Liver (tissue), 9 donors: ENCODE results near the gene TRAF7. TPM values are rescaled to one million over a fixed set of nuclear protein-coding genes. Genes with fewer than 3 reads are reported as not detected.

ENCODE experiments used
- DNase-seq: peaks from one replicate; pipeline ENCODE4 v3.0.0-alpha.2; 2017; ENCODE audit warnings: low spot score
- H3K27ac ChIP-seq, 2 donors: one replicate each; pipeline ENCODE4 v1.7.0; 2013; ENCODE audit warnings: inconsistent platforms in 2 of 2, low read length in 2 of 2, control low read depth in 1 of 2, low read depth in 1 of 2, mild to moderate bottlenecking in 1 of 2
- H3K27me3 ChIP-seq, 4 donors: one replicate each; pipeline versions ENCODE4 v1.6.1 to v1.7.0; 2013; ENCODE audit warnings: low read length in 3 of 4, inconsistent platforms in 1 of 4, mild to moderate bottlenecking in 1 of 4, moderate library complexity in 1 of 4; ENCODE audit not compliant: control insufficient read depth in 4 of 4, insufficient read depth in 4 of 4
- H3K36me3 ChIP-seq, 4 donors: one replicate each; pipeline versions ENCODE4 v1.6.1 to v1.7.0; 2013; ENCODE audit warnings: low read length in 3 of 4, mild to moderate bottlenecking in 3 of 4, low read depth in 1 of 4, moderate library complexity in 1 of 4; ENCODE audit not compliant: control insufficient read depth in 4 of 4, insufficient read depth in 3 of 4
- H3K4me1 ChIP-seq, 4 donors: one replicate each; pipeline versions ENCODE4 v1.6.1 to v1.7.0; 2013; ENCODE audit warnings: low read length in 3 of 4, mild to moderate bottlenecking in 3 of 4, moderate library complexity in 1 of 4; ENCODE audit not compliant: control insufficient read depth in 4 of 4, insufficient read depth in 4 of 4
- H3K4me3 ChIP-seq, 3 donors: one replicate each; pipeline versions ENCODE4 v1.6.1 to v1.7.0; 2013; ENCODE audit warnings: low read length in 3 of 3, control low read depth in 1 of 3, low read depth in 1 of 3, mild to moderate bottlenecking in 1 of 3
- H3K9ac ChIP-seq, 2 donors: one replicate each; pipeline ENCODE4 v1.7.0; 2013; ENCODE audit warnings: low read length in 2 of 2, mild to moderate bottlenecking in 2 of 2, moderate library complexity in 2 of 2, control low read depth in 1 of 2, low read depth in 1 of 2
- H3K9me3 ChIP-seq, 4 donors: one replicate each; pipeline versions ENCODE4 v1.6.1 to v1.7.0; 2013; ENCODE audit warnings: low read length in 3 of 4; ENCODE audit not compliant: control insufficient read depth in 4 of 4
- CTCF ChIP-seq: fragments of 150-350 bp; IDR thresholded peaks from 2 replicates; pipeline ENCODE4 v1.5.1; 2017; ENCODE audit warnings: improper control_type of control experiment, low read depth, low read length; ENCODE audit not compliant: missing input control
- EGR1 ChIP-seq, 2 donors: IDR thresholded peaks; 2 replicates each; pipeline ENCODE4 v1.6.1; 2016 to 2018; ENCODE audit warnings: antibody characterized with exemption in 2 of 2, low read depth in 2 of 2
- FOXA1 ChIP-seq: IDR thresholded peaks from 2 replicates; pipeline ENCODE4 v1.6.1; 2016; ENCODE audit warnings: antibody characterized with exemption
- FOXA2 ChIP-seq: IDR thresholded peaks from 2 replicates; pipeline ENCODE4 v1.6.1; 2016; ENCODE audit warnings: antibody characterized with exemption
- GABPA ChIP-seq, 2 donors: IDR thresholded peaks in 1 of 2; conservative IDR thresholded peaks in 1 of 2; 2 replicates each; pipeline ENCODE4 v1.6.1; 2016; ENCODE audit warnings: antibody characterized with exemption in 2 of 2, mild to moderate bottlenecking in 1 of 2, moderate library complexity in 1 of 2
- HNF4G ChIP-seq: IDR thresholded peaks from 2 replicates; pipeline ENCODE4 v1.6.1; 2016; ENCODE audit warnings: antibody characterized with exemption
- JUND ChIP-seq, 2 donors: IDR thresholded peaks; 2 replicates each; pipeline ENCODE4 v1.6.1; 2016; ENCODE audit warnings: antibody characterized with exemption in 2 of 2
- NR2F2 ChIP-seq: IDR thresholded peaks from 2 replicates; pipeline ENCODE4 v1.6.1; 2016; ENCODE audit warnings: antibody characterized with exemption
- RAD21 ChIP-seq, 2 donors: IDR thresholded peaks; 2 replicates each; pipeline ENCODE4 v1.6.1; 2016; ENCODE audit warnings: antibody characterized with exemption in 2 of 2, mild to moderate bottlenecking in 2 of 2
- REST ChIP-seq: IDR thresholded peaks from 2 replicates; pipeline ENCODE4 v1.6.1; 2016; ENCODE audit warnings: antibody characterized with exemption, mild to moderate bottlenecking
- RXRA ChIP-seq, 2 donors: IDR thresholded peaks; 2 replicates each; pipeline ENCODE4 v1.6.1; 2017 to 2018; ENCODE audit warnings: antibody characterized with exemption in 2 of 2, mild to moderate bottlenecking in 1 of 2
- SP1 ChIP-seq: IDR thresholded peaks from 2 replicates; pipeline ENCODE4 v1.6.1; 2018; ENCODE audit warnings: antibody characterized with exemption, mild to moderate bottlenecking
- TAF1 ChIP-seq: conservative IDR thresholded peaks from 2 replicates; pipeline ENCODE4 v1.6.1; 2016; ENCODE audit warnings: antibody characterized with exemption, mild to moderate bottlenecking
- YY1 ChIP-seq: IDR thresholded peaks from 2 replicates; pipeline ENCODE4 v1.6.1; 2016; ENCODE audit warnings: antibody characterized with exemption, mild to moderate bottlenecking
- WGBS: extraction: QIAGEN DNeasy Blood & Tissue Kit; methylation state at CpG from one replicate; pipeline ENCODE4 v1.1.7; 2013; 5-methylcytosine and 5-hydroxymethylcytosine counted together
- polyA plus RNA-seq, 2 donors: library from polyadenylated mRNA; stranded (reverse) in 1 of 2; unstranded in 1 of 2; fragments of 200-250 nt in 1 of 2; fragments of >200 nt in 1 of 2; fragmentation: Nextera tagmentation in 1 of 2; extraction: Ambion mirVana in 1 of 2; gene quantifications; one replicate each; pipeline versions ENCODE4 v1.2.1 to v1.2.3, GENCODE V29; 2013 to 2015
- total RNA-seq, 2 donors: library from RNA; depleted of rRNA; stranded (reverse); fragments of >200 nt; gene quantifications; one replicate each; pipeline ENCODE4 v1.2.3, GENCODE V29; 2014
- TF ChIP-seq, protein P1 (sequence below): IDR thresholded peaks from 2 replicates; pipeline ENCODE4 v1.6.1; 2016; ENCODE audit warnings: antibody characterized with exemption
- donor health status: healthy.
- donor health status: healthy.
- donor health status: healthy.
- donor health status: healthy.
- donor health status: healthy.

The TRAF7 gene
- total and polyA plus RNA-seq, 4 donors = 14.7 to 36.6 (median 34.0) TPM

DNA sequence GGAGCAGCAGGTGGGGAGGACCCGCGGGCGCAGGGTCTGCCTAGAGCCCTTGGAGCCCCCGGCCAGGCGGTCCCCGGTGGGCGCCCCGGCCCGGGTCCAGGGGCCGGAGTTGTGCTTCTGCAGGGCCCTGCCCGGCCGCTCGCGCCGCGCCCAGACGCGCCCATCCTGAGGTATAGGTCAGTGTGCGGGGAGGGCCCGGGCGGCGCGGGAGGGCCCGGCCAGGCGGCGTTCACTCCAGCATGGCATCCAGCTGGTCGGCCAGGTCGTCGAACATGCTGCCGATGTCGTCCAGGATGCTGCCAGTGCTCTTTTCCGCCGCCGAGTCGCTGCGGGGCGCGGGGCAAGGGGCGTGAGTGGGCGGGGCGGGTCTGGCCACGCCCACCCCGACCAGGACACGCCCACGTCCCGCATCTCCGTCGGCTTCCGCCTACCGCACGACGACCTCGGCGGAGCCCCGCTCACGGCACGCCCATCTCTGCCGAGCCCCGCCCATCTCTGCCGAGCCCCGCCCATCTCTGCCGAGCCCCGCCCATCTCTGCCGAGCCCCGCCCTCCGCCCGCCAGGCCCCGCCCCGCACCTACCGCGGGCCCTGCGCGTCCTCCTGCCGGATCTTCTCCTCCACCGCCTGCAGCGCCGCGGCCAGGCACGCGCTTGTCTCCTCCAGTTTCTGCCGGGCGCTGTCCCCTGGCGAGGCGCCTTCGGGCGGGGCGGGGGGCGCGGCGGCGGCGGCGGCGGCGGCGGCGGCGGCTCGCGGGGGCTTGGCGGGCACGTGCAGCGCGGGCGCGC is 22.9 kb downstream of the TRAF7 start:
- Histone ChIP-seq H3K4me3 (no peak overlapping the region), H3K9me3 (no peaks in the 10 kb centered on the region), H3K9ac (no peak overlapping the region), H3K27me3 (no peaks in the 10 kb centered on the region), H3K4me1 (no peaks in the 10 kb centered on the region), H3K36me3 (peaks cover 12 to 38% (median 21%) of the 10 kb centered on the region in 4 donors), H3K27ac (no peak overlapping the region)
- TF ChIP-seq EGR1 (IDR thresholded peaks at IDR 0.05; ENCODE audit: low read depth in 2 of 2) (no peak), FOXA2 (no peak), CTCF (no peak), TAF1 (no peak), JUND (IDR thresholded peaks at IDR 0.05) (no peak), SP1 (no peak)
- peak; percentile 59 for DNase-seq
- 51% methylated on average over 106 of the region's 106 CpGs for WGBS

DNA sequence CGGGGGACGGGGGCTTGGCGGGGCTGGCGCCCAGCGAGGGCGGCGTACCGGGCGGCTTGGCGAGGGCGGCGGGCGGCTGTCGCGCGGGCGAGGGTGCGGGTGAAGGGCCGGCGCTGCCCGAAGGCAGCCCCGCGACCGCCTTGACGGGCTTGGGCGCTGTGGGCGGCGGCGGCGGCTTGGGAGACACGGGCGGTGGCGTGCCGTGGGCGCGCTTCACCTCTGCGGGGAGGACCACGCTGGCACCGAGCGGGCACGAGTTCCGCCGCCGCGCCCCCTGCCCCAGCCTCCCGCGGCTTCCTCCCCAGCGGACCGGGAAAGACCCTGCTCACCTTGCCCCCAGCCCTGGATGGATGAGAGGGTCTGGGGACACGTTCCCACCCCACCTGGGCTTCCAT is 23.5 kb downstream of the TRAF7 start:
- Histone ChIP-seq H3K4me1 (no peaks in the 10 kb centered on the region), H3K9me3 (no peaks in the 10 kb centered on the region), H3K27me3 (no peaks in the 10 kb centered on the region), H3K36me3 (peaks cover 10 to 34% (median 18%) of the 10 kb centered on the region in 4 donors), H3K9ac (no peak overlapping the region), H3K4me3 (no peak overlapping the region), H3K27ac (no peak overlapping the region)
- no peak for TF ChIP-seq SP1
- no peak for TF ChIP-seq TAF1
- TF ChIP-seq, protein P1, sequence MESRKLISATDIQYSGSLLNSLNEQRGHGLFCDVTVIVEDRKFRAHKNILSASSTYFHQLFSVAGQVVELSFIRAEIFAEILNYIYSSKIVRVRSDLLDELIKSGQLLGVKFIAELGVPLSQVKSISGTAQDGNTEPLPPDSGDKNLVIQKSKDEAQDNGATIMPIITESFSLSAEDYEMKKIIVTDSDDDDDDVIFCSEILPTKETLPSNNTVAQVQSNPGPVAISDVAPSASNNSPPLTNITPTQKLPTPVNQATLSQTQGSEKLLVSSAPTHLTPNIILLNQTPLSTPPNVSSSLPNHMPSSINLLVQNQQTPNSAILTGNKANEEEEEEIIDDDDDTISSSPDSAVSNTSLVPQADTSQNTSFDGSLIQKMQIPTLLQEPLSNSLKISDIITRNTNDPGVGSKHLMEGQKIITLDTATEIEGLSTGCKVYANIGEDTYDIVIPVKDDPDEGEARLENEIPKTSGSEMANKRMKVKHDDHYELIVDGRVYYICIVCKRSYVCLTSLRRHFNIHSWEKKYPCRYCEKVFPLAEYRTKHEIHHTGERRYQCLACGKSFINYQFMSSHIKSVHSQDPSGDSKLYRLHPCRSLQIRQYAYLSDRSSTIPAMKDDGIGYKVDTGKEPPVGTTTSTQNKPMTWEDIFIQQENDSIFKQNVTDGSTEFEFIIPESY = no peak
- TF ChIP-seq FOXA1 = no peak
- no peak for TF ChIP-seq CTCF
- no peak for TF ChIP-seq FOXA2
- TF ChIP-seq GABPA (IDR thresholded peaks at IDR 0.05 in 1 of 2, conservative IDR thresholded peaks at IDR 0.05 in 1 of 2) = no peak
- TF ChIP-seq HNF4G = no peak
- TF ChIP-seq NR2F2 = no peak
- TF ChIP-seq EGR1 (IDR thresholded peaks at IDR 0.05; ENCODE audit: low read depth in 2 of 2) = no peak
- TF ChIP-seq REST = no peak
- no peak for TF ChIP-seq RXRA (IDR thresholded peaks at IDR 0.05)
- no peak for TF ChIP-seq RAD21 (IDR thresholded peaks at IDR 0.05)
- TF ChIP-seq YY1 = no peak
- no peak for DNase-seq
- 71% methylated on average over 50 of the region's 50 CpGs for WGBS
